PFSK-1 (cell line): Measurements from ENCODE around the gene CCM2L.

Source experiments
- POLR2AphosphoS5 ChIP-seq: IDR thresholded peaks from 2 replicates; pipeline ENCODE4 v1.6.1; 2012; ENCODE audit warnings: low read depth, mild to moderate bottlenecking, control low read depth, low read length, moderate library complexity
- SIN3A ChIP-seq: IDR thresholded peaks from 2 replicates; pipeline ENCODE4 v1.6.1; 2012; ENCODE audit warnings: mild to moderate bottlenecking, low read length, moderate library complexity, borderline replicate concordance; ENCODE audit not compliant: insufficient read depth
- TAF1 ChIP-seq: IDR thresholded peaks from 2 replicates; pipeline ENCODE4 v1.6.1; 2012; ENCODE audit warnings: low read length, control low read depth, borderline replicate concordance; ENCODE audit not compliant: insufficient read depth
- TF ChIP-seq, protein P1 (sequence below), 2 experiments: IDR thresholded peaks; 2 replicates each; pipeline versions ENCODE4 v1.6.1 to v1.8.0; 2011 to 2012; ENCODE audit warnings: low read depth in 2 of 2, low read length in 2 of 2, control low read depth in 1 of 2, inconsistent platforms in 1 of 2, mild to moderate bottlenecking in 1 of 2, moderate library complexity in 1 of 2; ENCODE audit not compliant: insufficient read depth in 1 of 2

DNA sequence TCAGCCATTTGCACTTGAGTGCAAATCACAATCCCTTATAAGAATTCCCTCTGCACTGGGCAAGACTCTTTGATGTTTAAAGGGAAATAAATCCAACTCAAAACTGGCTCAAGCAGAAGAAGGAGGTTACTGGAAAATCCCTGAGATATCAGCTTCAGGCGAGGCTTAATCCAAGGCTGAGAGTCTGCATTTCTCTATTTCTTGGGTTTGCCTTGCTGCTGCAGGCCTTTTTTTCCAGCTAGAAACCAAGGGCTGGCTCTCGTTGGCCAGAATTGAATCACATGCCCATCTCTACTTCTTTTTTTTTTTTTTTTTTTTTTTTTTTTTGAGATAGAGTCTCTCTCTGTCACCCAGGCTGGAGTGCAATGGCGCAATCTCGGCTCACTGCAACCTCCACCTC lies 53.5 kb downstream of the CCM2L start:
- TF ChIP-seq TAF1 (no peak), POLR2AphosphoS5 (no peak), SIN3A (no peak)
- TF ChIP-seq, protein P1, sequence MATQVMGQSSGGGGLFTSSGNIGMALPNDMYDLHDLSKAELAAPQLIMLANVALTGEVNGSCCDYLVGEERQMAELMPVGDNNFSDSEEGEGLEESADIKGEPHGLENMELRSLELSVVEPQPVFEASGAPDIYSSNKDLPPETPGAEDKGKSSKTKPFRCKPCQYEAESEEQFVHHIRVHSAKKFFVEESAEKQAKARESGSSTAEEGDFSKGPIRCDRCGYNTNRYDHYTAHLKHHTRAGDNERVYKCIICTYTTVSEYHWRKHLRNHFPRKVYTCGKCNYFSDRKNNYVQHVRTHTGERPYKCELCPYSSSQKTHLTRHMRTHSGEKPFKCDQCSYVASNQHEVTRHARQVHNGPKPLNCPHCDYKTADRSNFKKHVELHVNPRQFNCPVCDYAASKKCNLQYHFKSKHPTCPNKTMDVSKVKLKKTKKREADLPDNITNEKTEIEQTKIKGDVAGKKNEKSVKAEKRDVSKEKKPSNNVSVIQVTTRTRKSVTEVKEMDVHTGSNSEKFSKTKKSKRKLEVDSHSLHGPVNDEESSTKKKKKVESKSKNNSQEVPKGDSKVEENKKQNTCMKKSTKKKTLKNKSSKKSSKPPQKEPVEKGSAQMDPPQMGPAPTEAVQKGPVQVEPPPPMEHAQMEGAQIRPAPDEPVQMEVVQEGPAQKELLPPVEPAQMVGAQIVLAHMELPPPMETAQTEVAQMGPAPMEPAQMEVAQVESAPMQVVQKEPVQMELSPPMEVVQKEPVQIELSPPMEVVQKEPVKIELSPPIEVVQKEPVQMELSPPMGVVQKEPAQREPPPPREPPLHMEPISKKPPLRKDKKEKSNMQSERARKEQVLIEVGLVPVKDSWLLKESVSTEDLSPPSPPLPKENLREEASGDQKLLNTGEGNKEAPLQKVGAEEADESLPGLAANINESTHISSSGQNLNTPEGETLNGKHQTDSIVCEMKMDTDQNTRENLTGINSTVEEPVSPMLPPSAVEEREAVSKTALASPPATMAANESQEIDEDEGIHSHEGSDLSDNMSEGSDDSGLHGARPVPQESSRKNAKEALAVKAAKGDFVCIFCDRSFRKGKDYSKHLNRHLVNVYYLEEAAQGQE (IDR thresholded peaks at IDR 0.05; ENCODE audit: insufficient read depth in 1 of 2, low read depth in 2 of 2, low read length in 2 of 2) = no peak
